Measurements from ENCODE around the gene MMP17. TPM values are rescaled to one million over a fixed set of nuclear protein-coding genes. Genes with fewer than 3 reads are reported as not detected.

The MMP17 gene
- total and polyA plus RNA-seq, 2 experiments from 2014 or later: 0.40 to 0.42 TPM

- Histone ChIP-seq H3K27me3 (no peaks in the 10 kb centered on the region), H3K27ac (no peak overlapping the region), H3K79me2 (no peaks in the 10 kb centered on the region), H3K4me3 (no peak overlapping the region), H3K9me2 (replicated peaks; ENCODE audit: insufficient read depth) (no peaks in the 10 kb centered on the region), H3K36me3 (replicated peaks; ENCODE audit: insufficient read depth, low read depth) (no peaks in the 10 kb centered on the region), H3K9me3 (ENCODE audit: low read depth) (no peaks in the 10 kb centered on the region), H3K4me1 (ENCODE audit: insufficient read depth) (no peaks in the 10 kb centered on the region), H3K4me2 (no peak overlapping the region), H4K20me1 (ENCODE audit: insufficient read depth, poor library complexity, severe bottlenecking) (no peaks in the 10 kb centered on the region), H2AFZ (no peak overlapping the region)
- TF ChIP-seq EZH2 (IDR thresholded peaks at IDR 0.05; ENCODE audit: borderline replicate concordance) (no peak), EZH2phosphoT487 (IDR thresholded peaks at IDR 0.05; ENCODE audit: low read depth, severe bottlenecking, unreplicated experiment) (no peak)
- TF ChIP-seq, protein P1, sequence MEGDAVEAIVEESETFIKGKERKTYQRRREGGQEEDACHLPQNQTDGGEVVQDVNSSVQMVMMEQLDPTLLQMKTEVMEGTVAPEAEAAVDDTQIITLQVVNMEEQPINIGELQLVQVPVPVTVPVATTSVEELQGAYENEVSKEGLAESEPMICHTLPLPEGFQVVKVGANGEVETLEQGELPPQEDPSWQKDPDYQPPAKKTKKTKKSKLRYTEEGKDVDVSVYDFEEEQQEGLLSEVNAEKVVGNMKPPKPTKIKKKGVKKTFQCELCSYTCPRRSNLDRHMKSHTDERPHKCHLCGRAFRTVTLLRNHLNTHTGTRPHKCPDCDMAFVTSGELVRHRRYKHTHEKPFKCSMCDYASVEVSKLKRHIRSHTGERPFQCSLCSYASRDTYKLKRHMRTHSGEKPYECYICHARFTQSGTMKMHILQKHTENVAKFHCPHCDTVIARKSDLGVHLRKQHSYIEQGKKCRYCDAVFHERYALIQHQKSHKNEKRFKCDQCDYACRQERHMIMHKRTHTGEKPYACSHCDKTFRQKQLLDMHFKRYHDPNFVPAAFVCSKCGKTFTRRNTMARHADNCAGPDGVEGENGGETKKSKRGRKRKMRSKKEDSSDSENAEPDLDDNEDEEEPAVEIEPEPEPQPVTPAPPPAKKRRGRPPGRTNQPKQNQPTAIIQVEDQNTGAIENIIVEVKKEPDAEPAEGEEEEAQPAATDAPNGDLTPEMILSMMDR (IDR thresholded peaks at IDR 0.05; ENCODE audit: poor library complexity): no peak
- no peak for DNase-seq (ENCODE audit: low spot score)
- WGBS (ENCODE audit: low lambda C conversion rate, missing lambda C conversion rate): 94% methylated on average over 21 of the region's 28 CpGs
Measured at GRCh38 chr12:131867891-131868675, 39.9 kb downstream of the MMP17 start.

DNA sequence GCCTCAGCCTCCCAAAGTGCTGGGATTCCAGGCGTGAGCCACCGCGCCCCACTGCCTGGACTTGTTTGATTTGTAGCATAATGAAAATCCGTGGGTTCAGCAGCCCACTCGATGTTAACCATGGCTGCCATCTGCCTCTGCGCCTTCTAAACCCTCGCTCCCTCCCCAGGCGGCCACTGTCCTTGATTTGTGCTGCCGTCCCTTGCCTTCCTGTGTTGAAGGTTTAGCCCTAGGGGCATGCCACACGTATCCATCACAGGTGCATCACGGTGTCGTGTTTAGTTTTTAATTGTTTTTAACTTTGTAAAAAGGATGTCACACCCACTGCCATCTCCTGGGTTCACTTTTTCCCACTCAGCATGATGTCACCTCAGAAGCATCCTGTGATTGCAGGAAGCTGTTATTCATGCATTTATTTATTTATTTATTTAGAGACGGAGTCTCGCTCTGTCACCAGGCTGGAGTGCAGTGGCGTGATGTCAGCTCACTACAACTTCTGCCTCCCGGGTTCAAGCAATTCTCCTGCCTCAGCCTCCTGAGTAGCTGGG is 41.8 kb downstream of the MMP17 start:
- DNase-seq (ENCODE audit: low spot score): no peak
- no peak overlapping the region for H3K4me3 ChIP-seq
- H4K20me1 ChIP-seq (ENCODE audit: insufficient read depth, poor library complexity, severe bottlenecking): no peaks in the 10 kb centered on the region
- 76% methylated on average over 16 of the region's 16 CpGs for WGBS (ENCODE audit: low lambda C conversion rate, missing lambda C conversion rate)
- no peaks in the 10 kb centered on the region for H3K9me2 ChIP-seq (replicated peaks; ENCODE audit: insufficient read depth)
- H3K27ac ChIP-seq: no peak overlapping the region
- TF ChIP-seq, protein P1 (IDR thresholded peaks at IDR 0.05; ENCODE audit: poor library complexity): no peak
- TF ChIP-seq EZH2 (IDR thresholded peaks at IDR 0.05; ENCODE audit: borderline replicate concordance): no peak
- no peak overlapping the region for H2AFZ ChIP-seq
- no peaks in the 10 kb centered on the region for H3K79me2 ChIP-seq
- H3K9me3 ChIP-seq (ENCODE audit: low read depth): no peaks in the 10 kb centered on the region
- no peaks in the 10 kb centered on the region for H3K36me3 ChIP-seq (replicated peaks; ENCODE audit: insufficient read depth, low read depth)
- no peaks in the 10 kb centered on the region for H3K4me1 ChIP-seq (ENCODE audit: insufficient read depth)
- no peak overlapping the region for H3K4me2 ChIP-seq
- no peaks in the 10 kb centered on the region for H3K27me3 ChIP-seq

DNA sequence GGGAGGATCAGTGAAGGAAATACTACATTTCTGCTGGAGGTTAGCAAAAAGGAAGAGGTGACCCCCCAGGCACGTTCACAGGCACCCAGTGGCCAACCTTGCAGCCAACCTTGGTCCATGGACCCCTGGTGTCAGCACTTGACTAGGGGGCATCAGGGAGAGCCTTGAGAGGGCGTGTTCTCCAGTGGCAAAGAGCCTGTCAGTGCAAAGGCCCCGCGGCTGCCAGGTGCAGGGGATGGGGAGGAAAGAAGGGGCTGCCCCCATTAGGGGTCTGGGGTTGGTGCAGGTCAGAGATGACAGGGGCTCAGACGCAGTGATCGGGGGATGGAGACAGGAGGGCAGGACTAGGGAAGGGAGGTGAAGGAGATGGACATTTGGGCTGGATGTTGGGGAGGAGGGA is 43.5 kb downstream of the MMP17 start:
- TF ChIP-seq, protein P1 (IDR thresholded peaks at IDR 0.05; ENCODE audit: poor library complexity): no peak
- TF ChIP-seq EZH2 (IDR thresholded peaks at IDR 0.05; ENCODE audit: borderline replicate concordance) (no peak), EZH2phosphoT487 (IDR thresholded peaks at IDR 0.05; ENCODE audit: low read depth, severe bottlenecking, unreplicated experiment) (no peak)
- WGBS (ENCODE audit: low lambda C conversion rate, missing lambda C conversion rate): 95% methylated on average over 6 of the region's 6 CpGs
- no peak overlapping the region for H3K4me2 ChIP-seq
- no peaks in the 10 kb centered on the region for H3K4me1 ChIP-seq (ENCODE audit: insufficient read depth)
- no peaks in the 10 kb centered on the region for H3K27me3 ChIP-seq
- no peaks in the 10 kb centered on the region for H3K79me2 ChIP-seq
- H3K9me2 ChIP-seq (replicated peaks; ENCODE audit: insufficient read depth): no peaks in the 10 kb centered on the region
- H3K4me3 ChIP-seq: no peak overlapping the region
- no peaks in the 10 kb centered on the region for H4K20me1 ChIP-seq (ENCODE audit: insufficient read depth, poor library complexity, severe bottlenecking)
- no peak overlapping the region for H3K27ac ChIP-seq
- no peaks in the 10 kb centered on the region for H3K9me3 ChIP-seq (ENCODE audit: low read depth)
- no peaks in the 10 kb centered on the region for H3K36me3 ChIP-seq (replicated peaks; ENCODE audit: insufficient read depth, low read depth)
- no peak overlapping the region for H2AFZ ChIP-seq
- no peak for DNase-seq (ENCODE audit: low spot score)
